Naive B cell (primary cell): ENCODE results near the gene MLLT1. TPM values are rescaled to one million over a fixed set of nuclear protein-coding genes. Genes with fewer than 3 reads are reported as not detected.

Source experiments
- ATAC-seq, 2 donors: fragments of 150-1000 bp; cut with Tn5 transposase; 2 replicates each; pipeline ENCODE4 v1.10.0; 2021; ENCODE audit warnings: low read depth in 2 of 2, mild to moderate bottlenecking in 2 of 2, moderate library complexity in 2 of 2
- DNase-seq: peaks from one replicate; pipeline ENCODE4 v3.0.0; 2022
- H3K27ac Mint-ChIP-seq, 6 donors: one replicate each; pipeline ENCODE4 v1.8.0; 2020 to 2022; ENCODE audit warnings: mild to moderate bottlenecking in 6 of 6, mixed read lengths in 6 of 6, moderate library complexity in 5 of 6, inconsistent platforms in 2 of 6
- H3K27me3 Mint-ChIP-seq, 3 donors: one replicate each; pipeline ENCODE4 v1.8.0; 2021 to 2022; ENCODE audit warnings: mixed read lengths in 3 of 3, mild to moderate bottlenecking in 1 of 3
- H3K36me3 Mint-ChIP-seq, 2 donors: one replicate each; pipeline ENCODE4 v1.8.0; 2020 to 2022; ENCODE audit warnings: mixed read lengths in 2 of 2, inconsistent platforms in 1 of 2, mild to moderate bottlenecking in 1 of 2
- H3K4me1 Mint-ChIP-seq, 3 donors: one replicate each; pipeline ENCODE4 v1.8.0; 2020 to 2022; ENCODE audit warnings: mixed read lengths in 3 of 3, inconsistent platforms in 1 of 3, mild to moderate bottlenecking in 1 of 3, moderate library complexity in 1 of 3
- H3K4me3 Mint-ChIP-seq, 8 donors: one replicate each; pipeline ENCODE4 v1.8.0; 2020 to 2022; ENCODE audit warnings: mild to moderate bottlenecking in 8 of 8, mixed read lengths in 8 of 8, moderate library complexity in 8 of 8, inconsistent platforms in 2 of 8
- H3K9me3 Mint-ChIP-seq, 7 donors: one replicate each; pipeline ENCODE4 v1.8.0; 2020 to 2022; ENCODE audit warnings: mixed read lengths in 7 of 7, mild to moderate bottlenecking in 5 of 7, inconsistent platforms in 2 of 7, moderate library complexity in 1 of 7
- polyA plus RNA-seq, 6 donors: library from polyadenylated mRNA; unstranded; fragments of 300-500 nt; fragmentation: Illumina TruSeq; gene quantifications; one replicate each; pipeline ENCODE4 v1.2.3, GENCODE V29; 2021; ENCODE audit warnings: low read depth in 6 of 6

Gene MLLT1
- polyA plus RNA-seq, 6 donors from 2014 or later, result 0.43 to 1.7 (median 1.3) TPM

- no peak for ATAC-seq
These were observed 107.5 kb downstream of the MLLT1 start for GRCh38 chr19:6172074-6172863.

DNA sequence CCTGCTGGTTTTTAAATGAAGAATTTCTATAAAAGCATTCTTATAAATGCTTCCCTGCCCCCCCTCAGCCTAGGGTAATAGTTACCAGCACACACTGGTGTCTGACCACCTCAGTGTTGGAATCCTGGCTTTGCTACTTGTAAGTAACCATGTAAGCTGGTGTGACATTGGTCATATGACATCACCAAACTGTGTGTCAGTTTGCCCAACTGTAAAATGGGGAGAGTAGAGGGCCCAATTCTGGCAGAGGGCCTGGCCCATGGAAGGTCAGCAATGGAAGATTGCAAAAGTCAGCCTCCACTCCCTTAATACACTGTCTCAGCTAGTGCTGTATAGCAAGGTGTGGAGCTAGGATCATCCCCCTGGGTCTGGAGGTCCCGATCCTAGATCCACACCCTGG is 112.7 kb downstream of the MLLT1 start:
- no peak overlapping the region for H3K4me3 Mint-ChIP-seq
- ATAC-seq (no peak), DNase-seq (no peak)
- peaks cover 0 to 31% (median 7%) of the 10 kb centered on the region in 7 donors for H3K9me3 Mint-ChIP-seq
- H3K27me3 Mint-ChIP-seq, result peaks cover 7 to 27% (median 10%) of the 10 kb centered on the region in 3 donors
- H3K27ac Mint-ChIP-seq, result peak overlapping the region in 1 of 6 donors; percentile 43
- peaks cover 0 to 11% of the 10 kb centered on the region in 2 donors for H3K36me3 Mint-ChIP-seq
- H3K4me1 Mint-ChIP-seq, result peaks cover 0 to 4% (median 0%) of the 10 kb centered on the region in 3 donors

More at GRCh38 chr19:6172074-6172863, 107.5 kb downstream of the MLLT1 start:
- peaks cover 24 to 69% (median 42%) of the 10 kb centered on the region in 3 donors for H3K27me3 Mint-ChIP-seq
- H3K27ac Mint-ChIP-seq, result no peak overlapping the region
- peaks cover 0 to 35% (median 8%) of the 10 kb centered on the region in 7 donors for H3K9me3 Mint-ChIP-seq
- DNase-seq, result no peak
- H3K4me3 Mint-ChIP-seq, result no peak overlapping the region
- peaks cover 0 to 11% of the 10 kb centered on the region in 2 donors for H3K36me3 Mint-ChIP-seq
- H3K4me1 Mint-ChIP-seq, result no peaks in the 10 kb centered on the region

GRCh38 chr19:6164906-6165531 is 114.8 kb downstream of the MLLT1 start:
- Mint-ChIP-seq H3K36me3 (no peaks in the 10 kb centered on the region), H3K27ac (no peak overlapping the region), H3K9me3 (peaks cover 6 to 14% (median 9%) of the 10 kb centered on the region in 7 donors), H3K4me1 (peaks cover 7 to 10% (median 8%) of the 10 kb centered on the region in 3 donors), H3K4me3 (peak overlapping the region in 1 of 8 donors; percentile 69), H3K27me3 (peaks cover 0 to 6% (median 4%) of the 10 kb centered on the region in 3 donors)
- ATAC-seq, result no peak
- DNase-seq, result no peak

DNA sequence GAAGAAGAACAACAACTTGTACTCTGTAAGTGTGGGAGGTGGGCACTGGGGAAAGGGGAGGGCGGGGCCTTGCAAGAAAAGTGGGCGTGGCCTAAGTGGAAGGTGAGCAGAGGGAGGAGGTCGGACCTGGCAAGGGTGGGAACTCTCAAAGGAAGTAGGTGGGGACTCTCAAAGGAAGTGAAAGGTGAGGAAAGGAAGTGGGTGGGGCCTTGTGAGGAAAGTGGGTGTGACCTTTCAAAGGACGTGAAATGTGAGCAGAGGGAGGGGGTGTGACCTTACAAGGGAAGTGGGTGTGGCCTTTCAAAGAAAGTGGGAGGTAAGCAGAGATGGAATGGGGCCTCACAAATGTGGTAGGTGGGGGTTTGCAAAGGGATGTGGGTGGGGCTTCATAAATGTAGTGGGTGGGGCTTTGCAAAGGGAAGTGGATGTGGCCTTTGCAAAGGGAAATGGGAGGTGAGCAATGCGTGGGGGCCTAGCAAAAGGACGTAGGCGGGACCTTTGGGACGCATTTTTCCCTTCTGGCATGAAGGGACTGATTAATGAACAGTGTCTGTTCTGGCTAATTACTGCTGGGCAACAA is 118.4 kb downstream of the MLLT1 start:
- Mint-ChIP-seq H3K4me3 (peak overlapping the region in 2 of 8 donors; percentile 20 to 66), H3K4me1 (peaks cover 8 to 13% (median 10%) of the 10 kb centered on the region in 3 donors), H3K36me3 (peaks cover 0 to 8% of the 10 kb centered on the region in 2 donors)

More for the DNA sequence above, 118.4 kb downstream of the MLLT1 start:
- H3K9me3 Mint-ChIP-seq, result peaks cover 11 to 25% (median 19%) of the 10 kb centered on the region in 7 donors
- peak; percentile 80 to 84 for ATAC-seq
- DNase-seq, result peak; percentile 43
- H3K27ac Mint-ChIP-seq, result peak overlapping the region in 3 of 6 donors; percentile 42 to 95 (median 59)
- peaks cover 0 to 11% (median 4%) of the 10 kb centered on the region in 3 donors for H3K27me3 Mint-ChIP-seq

Other genes with a start within 250 kb of the MLLT1 start
- gene RFX2, start 169.5 kb downstream of the MLLT1 start, polyA plus RNA-seq, result 1 to 10 TPM in 4 of 6 donors, under 1 TPM in 2; 0.89 to 5.9 (median 1.2) TPM
- gene ACSBG2, start 144.3 kb downstream of the MLLT1 start, polyA plus RNA-seq, result not detected
- gene ACER1, start 53.6 kb upstream of the MLLT1 start, polyA plus RNA-seq, result not detected
- 100 to 1,000 TPM in 3 of 6 donors, 10 to 100 TPM in 3; 86.7 to 145 (median 102) TPM for gene CLPP, start 81.6 kb upstream of the MLLT1 start, polyA plus RNA-seq
- gene ALKBH7, start 92.8 kb upstream of the MLLT1 start, polyA plus RNA-seq, result 10 to 100 TPM; 52.8 to 77.4 (median 70.5) TPM
- gene PSPN, start 96.0 kb upstream of the MLLT1 start, polyA plus RNA-seq, result under 1 TPM; 0.35 to 0.56 (median 0.49) TPM
- gene GTF2F1, start 113.2 kb upstream of the MLLT1 start, polyA plus RNA-seq, result 10 to 100 TPM in 5 of 6 donors, 1 to 10 TPM in 1; 2.5 to 22.7 (median 18.1) TPM
- 10 to 100 TPM; 12.1 to 26.3 (median 20.6) TPM for gene KHSRP, start 144.8 kb upstream of the MLLT1 start, polyA plus RNA-seq
- gene SLC25A41, start 153.8 kb upstream of the MLLT1 start, polyA plus RNA-seq, result not detected
- 1 to 10 TPM; 1.4 to 5.0 (median 3.2) TPM for gene SLC25A23, start 179.8 kb upstream of the MLLT1 start, polyA plus RNA-seq
- 1 to 10 TPM in 1 of 6 donors, under 1 TPM in 1, not detected in 4; 0.88 to 1.6 TPM for gene CRB3, start 184.3 kb upstream of the MLLT1 start, polyA plus RNA-seq
- 10 to 100 TPM; 36.5 to 72.3 (median 39.3) TPM for gene DENND1C, start 201.8 kb upstream of the MLLT1 start, polyA plus RNA-seq
- gene TUBB4A, start 222.3 kb upstream of the MLLT1 start, polyA plus RNA-seq, result 1 to 10 TPM in 5 of 6 donors, under 1 TPM in 1; 0.89 to 5.9 (median 2.3) TPM